ENCODE results near the gene ARHGAP27. TPM values are rescaled to one million over a fixed set of nuclear protein-coding genes. Genes with fewer than 3 reads are reported as not detected.

Gene ARHGAP27
- total and polyA plus RNA-seq, 2 experiments from 2014 or later, result 0.59 to 3.4 TPM

DNA sequence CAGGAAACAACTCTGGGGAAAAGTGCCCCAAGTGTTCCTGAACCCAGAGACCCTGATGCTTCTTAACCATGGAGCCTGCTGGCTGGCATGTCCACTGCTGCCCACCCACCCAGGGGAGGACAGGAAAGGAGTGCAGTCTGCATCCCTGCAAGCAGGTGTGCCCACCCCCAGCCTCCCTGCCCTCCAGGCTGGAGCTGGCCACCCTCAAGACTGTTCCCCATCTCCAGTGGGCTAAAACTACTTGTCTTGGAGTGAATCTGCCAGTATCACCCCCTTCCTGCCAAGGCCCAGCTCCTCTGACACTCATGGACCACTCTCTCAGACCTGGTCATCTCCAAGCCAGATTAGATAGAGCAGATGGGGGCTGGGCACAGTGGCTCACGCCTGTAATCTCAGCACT, 29.8 kb downstream of the ARHGAP27 start:
- no peaks in the 10 kb centered on the region for H3F3A ChIP-seq (ENCODE audit: insufficient read depth)
- DNase-seq, result no peak
- H4K20me1 ChIP-seq (ENCODE audit: insufficient read depth), result no peaks in the 10 kb centered on the region
- H3K27ac ChIP-seq, result no peak overlapping the region
- H3K4me2 ChIP-seq (ENCODE audit: unreplicated experiment), result no peak overlapping the region
- H3K9me2 ChIP-seq (ENCODE audit: insufficient read depth), result no peaks in the 10 kb centered on the region
- no peak for TF ChIP-seq EZH2phosphoT487 (IDR thresholded peaks at IDR 0.05; ENCODE audit: insufficient read depth, low read depth)
- no peak for TF ChIP-seq EZH2 (IDR thresholded peaks at IDR 0.05; ENCODE audit: insufficient read depth, poor library complexity, severe bottlenecking)
- no peak overlapping the region for H3K4me3 ChIP-seq
- WGBS, 2 experiments (ENCODE audit: low coverage in 1 of 2, low lambda C conversion rate in 2 of 2, missing lambda C conversion rate in 2 of 2), result 67 to 81% methylated on average over 1 of the region's 1 CpG
- H3K9me3 ChIP-seq (ENCODE audit: low read depth), result no peaks in the 10 kb centered on the region
- no peaks in the 10 kb centered on the region for H3K4me1 ChIP-seq (ENCODE audit: insufficient read depth)
- in situ Hi-C loops (cut with MboI), result no loop called here
- H3K27me3 ChIP-seq (replicated peaks; ENCODE audit: insufficient read depth), result 0 out of 2 replicates have a peak, but pooled peaks cover 6% of the 10 kb centered on the region
- H3K36me3 ChIP-seq (ENCODE audit: low read depth), result no peaks in the 10 kb centered on the region
- no peak overlapping the region for H2AFZ ChIP-seq
- no peak overlapping the region for H3K9ac ChIP-seq
- no peaks in the 10 kb centered on the region for H3K79me2 ChIP-seq (ENCODE audit: insufficient read depth)

DNA sequence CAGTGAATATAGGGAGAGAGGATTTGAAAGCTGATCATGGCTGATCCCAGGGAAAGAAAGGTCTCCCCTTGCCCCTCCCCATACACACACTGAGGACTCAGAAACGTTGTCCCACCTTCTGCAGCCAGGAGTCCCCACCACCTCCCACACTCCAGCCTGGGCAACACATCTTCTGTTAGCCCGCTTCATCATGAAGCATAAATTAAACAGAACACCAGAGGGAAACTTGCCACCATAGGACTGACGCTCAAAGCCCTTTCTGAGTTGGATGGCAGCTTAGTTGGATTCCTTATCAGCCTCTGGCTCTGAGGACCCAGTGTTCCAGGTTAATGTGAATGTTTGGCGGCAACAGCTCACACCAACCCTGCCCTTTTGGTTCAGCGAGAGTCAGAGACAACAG, 33.9 kb downstream of the ARHGAP27 start:
- WGBS, 2 experiments (ENCODE audit: low coverage in 1 of 2, low lambda C conversion rate in 2 of 2, missing lambda C conversion rate in 2 of 2), result 76 to 79% methylated on average over 5 of the region's 5 CpGs
- H3K4me3 ChIP-seq, result no peak overlapping the region
- no peak overlapping the region for H3K4me2 ChIP-seq (ENCODE audit: unreplicated experiment)
- DNase-seq, result no peak
- no peaks in the 10 kb centered on the region for H3K27me3 ChIP-seq (replicated peaks; ENCODE audit: insufficient read depth)
- no peak overlapping the region for H3K9ac ChIP-seq
- no peaks in the 10 kb centered on the region for H3K9me3 ChIP-seq (ENCODE audit: low read depth)
- H3F3A ChIP-seq (ENCODE audit: insufficient read depth), result no peaks in the 10 kb centered on the region
- H3K36me3 ChIP-seq (ENCODE audit: low read depth), result no peaks in the 10 kb centered on the region
- H3K79me2 ChIP-seq (ENCODE audit: insufficient read depth), result no peaks in the 10 kb centered on the region
- in situ Hi-C loops (cut with MboI), result loop anchor here (10.0 kb wide), 1 partner anchor 174 kb away; the partner anchor contains the start of gene FMNL1
- no peaks in the 10 kb centered on the region for H4K20me1 ChIP-seq (ENCODE audit: insufficient read depth)
- H3K9me2 ChIP-seq (ENCODE audit: insufficient read depth), result no peaks in the 10 kb centered on the region
- H2AFZ ChIP-seq, result no peak overlapping the region
- H3K4me1 ChIP-seq (ENCODE audit: insufficient read depth), result no peaks in the 10 kb centered on the region
- H3K27ac ChIP-seq, result no peak overlapping the region
- TF ChIP-seq EZH2 (IDR thresholded peaks at IDR 0.05; ENCODE audit: insufficient read depth, poor library complexity, severe bottlenecking) (no peak), EZH2phosphoT487 (IDR thresholded peaks at IDR 0.05; ENCODE audit: insufficient read depth, low read depth) (no peak)

DNA sequence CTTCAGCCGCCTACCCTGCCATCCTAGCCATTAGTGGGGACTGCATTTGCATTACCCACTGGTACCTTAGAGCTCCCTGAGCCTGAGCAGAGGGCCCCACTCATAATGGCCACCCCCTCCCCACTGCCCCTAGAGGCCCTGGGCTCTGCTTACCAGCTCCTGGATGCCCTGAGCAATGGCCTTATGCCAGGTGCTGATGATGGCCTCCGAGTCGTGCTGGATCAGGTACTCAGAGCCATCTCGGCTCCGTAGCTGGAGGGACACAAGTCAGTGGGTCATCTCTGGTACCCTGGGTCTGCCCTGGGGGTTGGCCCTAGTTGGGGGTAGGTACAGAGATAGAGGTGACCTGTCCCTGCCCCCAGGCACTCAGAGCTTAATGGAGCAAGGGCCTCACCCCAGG, 34.9 kb downstream of the ARHGAP27 start:
- Histone ChIP-seq H3K9ac (no peak overlapping the region), H3K27me3 (replicated peaks; ENCODE audit: insufficient read depth) (no peaks in the 10 kb centered on the region), H3K9me3 (ENCODE audit: low read depth) (no peaks in the 10 kb centered on the region), H3K4me2 (ENCODE audit: unreplicated experiment) (no peak overlapping the region), H4K20me1 (ENCODE audit: insufficient read depth) (no peaks in the 10 kb centered on the region), H3K79me2 (ENCODE audit: insufficient read depth) (no peaks in the 10 kb centered on the region), H3K9me2 (ENCODE audit: insufficient read depth) (no peaks in the 10 kb centered on the region), H3K27ac (no peak overlapping the region), H3K4me3 (no peak overlapping the region), H3K4me1 (ENCODE audit: insufficient read depth) (no peaks in the 10 kb centered on the region), H2AFZ (no peak overlapping the region), H3K36me3 (ENCODE audit: low read depth) (no peaks in the 10 kb centered on the region), H3F3A (ENCODE audit: insufficient read depth) (no peaks in the 10 kb centered on the region)
- in situ Hi-C loops (cut with MboI), result loop anchor here (10.0 kb wide), 1 partner anchor 173 kb away; the partner anchor contains the start of gene FMNL1
- DNase-seq, result no peak
- WGBS, 2 experiments (ENCODE audit: low coverage in 1 of 2, low lambda C conversion rate in 2 of 2, missing lambda C conversion rate in 2 of 2), result 63 to 82% methylated on average over 5 of the region's 5 CpGs
- TF ChIP-seq EZH2 (IDR thresholded peaks at IDR 0.05; ENCODE audit: insufficient read depth, poor library complexity, severe bottlenecking) (no peak), EZH2phosphoT487 (IDR thresholded peaks at IDR 0.05; ENCODE audit: insufficient read depth, low read depth) (no peak)

DNA sequence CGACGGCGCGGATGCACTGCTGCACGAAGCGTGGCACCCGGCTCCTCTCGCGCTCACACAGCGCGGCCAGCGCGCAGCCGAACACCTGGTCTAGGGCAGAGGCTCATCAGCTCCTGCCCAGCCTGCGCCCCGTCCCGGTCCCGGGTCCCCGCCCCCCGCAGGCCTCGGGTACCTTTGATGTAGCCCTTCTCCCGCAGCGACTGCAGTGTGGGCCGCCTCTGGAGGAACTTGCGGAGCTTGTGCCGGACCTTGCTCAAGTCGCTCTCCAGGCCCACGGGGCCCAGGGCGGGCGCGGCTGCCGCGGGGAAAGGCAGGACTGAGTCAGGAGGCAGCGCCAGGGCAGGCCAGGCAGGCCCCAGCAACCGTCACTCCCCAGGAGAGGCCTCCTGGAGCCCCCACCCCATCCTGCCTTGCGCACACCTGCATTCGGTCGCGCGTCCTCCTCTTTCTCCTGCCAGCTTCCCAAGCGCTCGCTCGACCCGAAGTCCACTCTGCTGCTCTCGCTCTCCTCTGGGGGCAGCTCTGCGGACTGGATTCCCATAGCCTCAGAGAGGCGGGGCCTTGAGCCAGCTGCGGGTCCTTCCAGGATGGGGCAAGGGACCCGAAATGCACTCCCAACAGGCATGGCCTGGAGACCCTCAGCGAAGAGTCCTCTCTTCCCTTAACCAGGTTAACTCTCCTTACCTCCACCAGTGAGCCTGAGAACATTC, 36.0 kb downstream of the ARHGAP27 start:
- Histone ChIP-seq H3K9me2 (ENCODE audit: insufficient read depth) (no peaks in the 10 kb centered on the region), H3K9me3 (ENCODE audit: low read depth) (no peaks in the 10 kb centered on the region), H4K20me1 (ENCODE audit: insufficient read depth) (no peaks in the 10 kb centered on the region), H3K36me3 (ENCODE audit: low read depth) (no peaks in the 10 kb centered on the region), H3K4me2 (ENCODE audit: unreplicated experiment) (no peak overlapping the region), H3K9ac (no peak overlapping the region), H3K27me3 (replicated peaks; ENCODE audit: insufficient read depth) (no peaks in the 10 kb centered on the region), H3F3A (ENCODE audit: insufficient read depth) (no peaks in the 10 kb centered on the region), H3K27ac (no peak overlapping the region), H3K79me2 (ENCODE audit: insufficient read depth) (no peaks in the 10 kb centered on the region), H3K4me3 (no peak overlapping the region), H3K4me1 (ENCODE audit: insufficient read depth) (no peaks in the 10 kb centered on the region), H2AFZ (no peak overlapping the region)
- 96 to 97% methylated on average over 33 to 50 of the region's 50 CpGs for WGBS, 2 experiments (ENCODE audit: low coverage in 1 of 2, low lambda C conversion rate in 2 of 2, missing lambda C conversion rate in 2 of 2)
- TF ChIP-seq EZH2 (IDR thresholded peaks at IDR 0.05; ENCODE audit: insufficient read depth, poor library complexity, severe bottlenecking), result no peak
- no peak for TF ChIP-seq EZH2phosphoT487 (IDR thresholded peaks at IDR 0.05; ENCODE audit: insufficient read depth, low read depth)
- DNase-seq, result no peak
- in situ Hi-C loops (cut with MboI), result loop anchor here (10.0 kb wide), 1 partner anchor 172 kb away; the partner anchor contains the start of gene FMNL1

All from GM23248 (cell line).